Calu3 (cell line): ENCODE results near the gene HMGXB4. TPM values are rescaled to one million over a fixed set of nuclear protein-coding genes. Genes with fewer than 3 reads are reported as not detected.

Source experiments
- BruUV-seq: library from RNA; stranded (reverse); fragments of 400-500 nt; replicated peaks from 2 replicates; lab custom pipeline; 2021; lab: Mats Ljungman, UMichigan
- CTCF ChIA-PET: fragments of 300-600 bp; sonication (Branson Sonifier 250); formaldehyde crosslinking; loops from one replicate; lab custom pipeline; 2022; ENCODE audit warnings: antibody characterized with exemption; lab: Charles Lee
- DNase-seq: peaks from one replicate; pipeline ENCODE4 v3.0.0; 2022
- H3K27ac Mint-ChIP-seq: one replicate; pipeline ENCODE4 v1.8.0; 2022; ENCODE audit warnings: mixed read lengths; ENCODE audit not compliant: unreplicated experiment
- H3K27me3 Mint-ChIP-seq: one replicate; pipeline ENCODE4 v1.8.0; 2022; ENCODE audit warnings: mixed read lengths; ENCODE audit not compliant: unreplicated experiment
- H3K36me3 Mint-ChIP-seq: one replicate; pipeline ENCODE4 v1.8.0; 2022; ENCODE audit warnings: mild to moderate bottlenecking, moderate library complexity, mixed read lengths; ENCODE audit not compliant: insufficient read depth, unreplicated experiment
- H3K4me1 Mint-ChIP-seq: one replicate; pipeline ENCODE4 v1.8.0; 2022; ENCODE audit warnings: mild to moderate bottlenecking, low read depth, mixed read lengths; ENCODE audit not compliant: unreplicated experiment
- H3K4me3 Mint-ChIP-seq: one replicate; pipeline ENCODE4 v1.8.0; 2022; ENCODE audit warnings: mild to moderate bottlenecking, low read depth, moderate library complexity, mixed read lengths; ENCODE audit not compliant: unreplicated experiment
- H3K9me3 Mint-ChIP-seq: one replicate; pipeline ENCODE4 v1.8.0; 2022; ENCODE audit warnings: low read depth, mixed read lengths; ENCODE audit not compliant: unreplicated experiment
- intact Hi-C: fragments of 100-400 bp; cut with micrococcal nuclease; formaldehyde crosslinking; loops from one replicate; pipeline ENCODE4 v1.10.0; 2022; ENCODE audit not compliant: unreplicated experiment
- total RNA-seq: library from RNA; stranded (reverse); gene quantifications from 2 replicates; pipeline ENCODE4 v1.2.3, GENCODE V29; 2022
- TF ChIP-seq, protein P1 (sequence below): fragments of 200-600 bp; IDR thresholded peaks from one replicate; pipeline ENCODE4 v1.8.0; 2022; ENCODE audit warnings: antibody characterized with exemption; ENCODE audit not compliant: unreplicated experiment

The HMGXB4 gene
- total RNA-seq, 1 experiment from 2014 or later: 37.5 TPM

GRCh38 chr22:35335936-35336781 is 78.9 kb downstream of the HMGXB4 start:
- no peak overlapping the region for H3K4me3 Mint-ChIP-seq
- no peaks in the 10 kb centered on the region for H3K27me3 Mint-ChIP-seq
- TF ChIP-seq, protein P1, sequence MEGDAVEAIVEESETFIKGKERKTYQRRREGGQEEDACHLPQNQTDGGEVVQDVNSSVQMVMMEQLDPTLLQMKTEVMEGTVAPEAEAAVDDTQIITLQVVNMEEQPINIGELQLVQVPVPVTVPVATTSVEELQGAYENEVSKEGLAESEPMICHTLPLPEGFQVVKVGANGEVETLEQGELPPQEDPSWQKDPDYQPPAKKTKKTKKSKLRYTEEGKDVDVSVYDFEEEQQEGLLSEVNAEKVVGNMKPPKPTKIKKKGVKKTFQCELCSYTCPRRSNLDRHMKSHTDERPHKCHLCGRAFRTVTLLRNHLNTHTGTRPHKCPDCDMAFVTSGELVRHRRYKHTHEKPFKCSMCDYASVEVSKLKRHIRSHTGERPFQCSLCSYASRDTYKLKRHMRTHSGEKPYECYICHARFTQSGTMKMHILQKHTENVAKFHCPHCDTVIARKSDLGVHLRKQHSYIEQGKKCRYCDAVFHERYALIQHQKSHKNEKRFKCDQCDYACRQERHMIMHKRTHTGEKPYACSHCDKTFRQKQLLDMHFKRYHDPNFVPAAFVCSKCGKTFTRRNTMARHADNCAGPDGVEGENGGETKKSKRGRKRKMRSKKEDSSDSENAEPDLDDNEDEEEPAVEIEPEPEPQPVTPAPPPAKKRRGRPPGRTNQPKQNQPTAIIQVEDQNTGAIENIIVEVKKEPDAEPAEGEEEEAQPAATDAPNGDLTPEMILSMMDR: no peak
- no peak for DNase-seq
- intact Hi-C loops: no loop called here
- H3K4me1 Mint-ChIP-seq: no peaks in the 10 kb centered on the region
- H3K9me3 Mint-ChIP-seq: no peaks in the 10 kb centered on the region
- CTCF ChIA-PET: no interaction called here
- no TSS peak for BruUV-seq
- peaks cover 30% of the 10 kb centered on the region for H3K36me3 Mint-ChIP-seq
- no peak overlapping the region for H3K27ac Mint-ChIP-seq

- no peak overlapping the region for H3K4me3 Mint-ChIP-seq
- H3K27ac Mint-ChIP-seq: no peak overlapping the region
- intact Hi-C loops: no loop called here
- TF ChIP-seq, protein P1: no peak
- H3K36me3 Mint-ChIP-seq: peaks cover 23% of the 10 kb centered on the region
- DNase-seq: no peak
- H3K9me3 Mint-ChIP-seq: no peaks in the 10 kb centered on the region
- H3K4me1 Mint-ChIP-seq: no peaks in the 10 kb centered on the region
- no peaks in the 10 kb centered on the region for H3K27me3 Mint-ChIP-seq
- BruUV-seq: no TSS peak
- CTCF ChIA-PET: interaction anchor here (1.0 to 1.5 kb wide), 2 partner anchors 36 to 106 kb away, joined by 3 read pairs; no protein-coding TSS in a partner anchor
Measured at GRCh38 chr22:35337932-35338331, 80.6 kb downstream of the HMGXB4 start.

GRCh38 chr22:35341090-35341874 is 84.0 kb downstream of the HMGXB4 start:
- intact Hi-C loops: no loop called here
- CTCF ChIA-PET: interaction anchor here (0.8 kb wide), 1 partner anchor 13 kb away, joined by 3 read pairs; no protein-coding TSS in a partner anchor

DNA sequence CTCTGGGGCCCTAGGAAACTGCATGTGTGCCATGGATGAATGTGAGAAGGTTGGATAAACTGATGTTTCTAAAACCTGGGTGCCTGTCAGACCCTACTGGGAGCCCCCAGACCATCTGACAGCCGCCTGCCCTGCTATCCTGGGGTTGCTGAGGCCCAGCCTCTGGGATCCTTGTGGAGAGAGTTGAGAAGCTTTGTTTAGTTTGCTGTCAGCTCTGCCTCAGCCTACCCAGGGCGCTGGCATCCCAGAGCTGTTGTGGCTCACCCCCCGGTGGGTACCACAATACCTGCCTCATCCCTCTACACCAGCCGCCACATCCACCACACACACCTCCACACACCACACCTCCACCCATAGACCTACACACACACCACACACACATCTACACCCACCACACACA is 85.1 kb downstream of the HMGXB4 start:
- intact Hi-C loops: no loop called here
- CTCF ChIA-PET: no interaction called here
- DNase-seq: no peak
- BruUV-seq: no TSS peak
- Mint-ChIP-seq H3K9me3 (no peaks in the 10 kb centered on the region), H3K27ac (no peak overlapping the region), H3K27me3 (no peaks in the 10 kb centered on the region), H3K4me3 (no peak overlapping the region), H3K36me3 (peaks cover 40% of the 10 kb centered on the region), H3K4me1 (no peaks in the 10 kb centered on the region)
- TF ChIP-seq, protein P1: no peak

More at GRCh38 chr22:35341090-35341874, 84.0 kb downstream of the HMGXB4 start:
- H3K27me3 Mint-ChIP-seq: no peaks in the 10 kb centered on the region
- TF ChIP-seq, protein P1: no peak
- H3K27ac Mint-ChIP-seq: no peak overlapping the region
- DNase-seq: no peak
- no peaks in the 10 kb centered on the region for H3K9me3 Mint-ChIP-seq
- no TSS peak for BruUV-seq
- H3K4me3 Mint-ChIP-seq: no peak overlapping the region
- peaks cover 32% of the 10 kb centered on the region for H3K36me3 Mint-ChIP-seq
- no peaks in the 10 kb centered on the region for H3K4me1 Mint-ChIP-seq
